Measurements from ENCODE around the gene SDSL.

Gene SDSL

DNA sequence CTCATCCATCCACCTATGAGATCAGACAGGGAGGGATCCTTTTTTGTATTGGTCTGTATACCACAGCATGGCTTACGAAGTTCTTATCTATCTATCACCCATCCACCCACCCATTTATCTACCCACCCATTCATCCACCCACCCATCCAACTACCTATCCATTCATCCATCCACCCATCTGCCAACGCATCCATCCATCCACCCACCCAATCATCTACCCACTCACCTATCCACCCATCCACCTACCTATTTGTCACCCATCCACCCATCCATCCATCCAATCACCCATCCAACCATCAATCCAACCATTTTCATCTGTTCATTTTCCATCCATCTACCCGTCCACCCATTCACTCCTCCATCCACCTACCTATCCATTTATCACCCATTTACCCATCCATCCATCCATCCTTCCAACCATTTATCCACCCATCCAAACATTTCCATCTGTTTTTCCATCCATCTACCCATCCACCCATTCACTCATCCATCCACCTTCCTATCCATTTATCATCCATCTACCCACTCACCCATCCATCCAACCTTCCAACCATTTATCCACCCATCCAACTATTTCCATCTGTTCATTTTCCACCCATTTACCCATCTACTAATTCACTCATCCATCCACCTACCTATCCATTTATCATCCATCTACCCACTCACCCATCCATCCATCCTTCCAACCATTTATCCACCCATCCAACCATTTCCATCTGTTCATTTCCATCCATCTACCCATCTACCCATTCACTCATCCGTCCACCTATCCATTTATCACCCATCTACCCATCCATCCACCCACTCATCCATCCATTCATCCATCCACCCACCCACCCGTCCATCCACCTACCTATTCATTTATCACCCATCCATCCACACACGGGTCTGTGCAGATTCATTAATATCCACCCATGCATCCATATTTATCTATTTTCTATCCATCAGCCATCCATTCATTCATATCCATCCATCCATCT lies 31.8 kb upstream of the SDSL start:
- no peak overlapping the region for H3K27ac ChIP-seq
- H3K4me3 ChIP-seq: no peak overlapping the region
- TF ChIP-seq, protein P1, sequence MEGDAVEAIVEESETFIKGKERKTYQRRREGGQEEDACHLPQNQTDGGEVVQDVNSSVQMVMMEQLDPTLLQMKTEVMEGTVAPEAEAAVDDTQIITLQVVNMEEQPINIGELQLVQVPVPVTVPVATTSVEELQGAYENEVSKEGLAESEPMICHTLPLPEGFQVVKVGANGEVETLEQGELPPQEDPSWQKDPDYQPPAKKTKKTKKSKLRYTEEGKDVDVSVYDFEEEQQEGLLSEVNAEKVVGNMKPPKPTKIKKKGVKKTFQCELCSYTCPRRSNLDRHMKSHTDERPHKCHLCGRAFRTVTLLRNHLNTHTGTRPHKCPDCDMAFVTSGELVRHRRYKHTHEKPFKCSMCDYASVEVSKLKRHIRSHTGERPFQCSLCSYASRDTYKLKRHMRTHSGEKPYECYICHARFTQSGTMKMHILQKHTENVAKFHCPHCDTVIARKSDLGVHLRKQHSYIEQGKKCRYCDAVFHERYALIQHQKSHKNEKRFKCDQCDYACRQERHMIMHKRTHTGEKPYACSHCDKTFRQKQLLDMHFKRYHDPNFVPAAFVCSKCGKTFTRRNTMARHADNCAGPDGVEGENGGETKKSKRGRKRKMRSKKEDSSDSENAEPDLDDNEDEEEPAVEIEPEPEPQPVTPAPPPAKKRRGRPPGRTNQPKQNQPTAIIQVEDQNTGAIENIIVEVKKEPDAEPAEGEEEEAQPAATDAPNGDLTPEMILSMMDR (IDR thresholded peaks at IDR 0.05): no peak
- no peak for DNase-seq (ENCODE audit: low spot score)

DNA sequence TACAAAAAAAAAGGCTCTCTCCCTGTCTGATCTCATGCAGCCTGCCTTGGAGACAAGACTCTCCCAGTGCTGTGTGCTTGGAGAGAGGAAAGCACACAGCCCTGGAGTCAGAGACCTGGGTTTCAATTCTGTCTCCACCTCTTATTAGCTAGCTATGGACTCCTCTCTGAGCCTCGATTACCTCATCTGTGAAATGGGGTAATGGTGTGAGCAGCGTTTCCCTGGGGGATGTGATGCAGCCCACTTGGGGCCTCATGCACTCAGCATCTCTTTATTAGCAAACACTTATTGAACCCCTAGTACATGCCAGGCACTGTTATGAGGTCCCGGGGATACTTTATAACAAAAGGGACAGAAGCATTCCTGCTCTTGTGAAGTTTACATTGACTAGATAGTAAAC lies 31.0 kb upstream of the SDSL start:
- DNase-seq (ENCODE audit: low spot score): no peak

DNA sequence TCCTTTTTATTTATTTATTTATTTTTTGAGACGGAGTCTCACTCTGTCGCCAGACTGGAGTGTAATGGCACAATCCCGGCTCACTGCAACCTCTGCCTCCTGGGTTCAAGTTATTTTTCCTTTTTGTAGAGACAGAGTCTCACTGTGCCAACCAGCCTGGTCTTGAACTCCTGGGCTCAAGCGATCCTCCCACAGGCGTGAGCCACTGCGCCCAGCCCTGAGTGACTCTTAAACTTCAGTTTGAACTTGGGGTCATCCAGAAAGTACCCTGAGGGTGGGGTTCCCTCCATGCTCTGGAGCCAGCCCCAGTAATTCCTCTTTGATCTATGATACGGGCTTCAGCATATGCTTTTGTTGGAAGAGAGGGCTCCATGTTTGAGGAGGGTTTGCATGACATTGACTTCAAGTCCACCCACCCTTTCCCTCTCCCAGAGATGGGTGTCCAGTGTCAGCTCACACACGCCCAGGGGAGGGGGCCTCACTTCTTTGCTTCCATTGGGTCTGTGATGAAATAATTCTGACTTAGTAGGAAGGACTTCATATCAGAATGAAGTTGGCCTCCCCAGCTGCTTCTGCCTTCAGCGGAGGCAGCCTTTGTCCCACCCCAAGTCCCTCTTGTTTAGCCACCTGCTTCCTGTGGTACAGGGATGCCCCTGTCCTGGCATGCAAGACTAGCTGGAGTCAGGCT lies 30.4 kb upstream of the SDSL start:
- Histone ChIP-seq H3K27ac (no peak overlapping the region), H3K4me3 (no peak overlapping the region)
- TF ChIP-seq, protein P1 (IDR thresholded peaks at IDR 0.05): no peak
- no peak for DNase-seq (ENCODE audit: low spot score)

More for the DNA sequence above, 31.0 kb upstream of the SDSL start:
- TF ChIP-seq, protein P1 (IDR thresholded peaks at IDR 0.05): no peak
- Histone ChIP-seq H3K4me3 (no peak overlapping the region), H3K27ac (no peak overlapping the region)

DNA sequence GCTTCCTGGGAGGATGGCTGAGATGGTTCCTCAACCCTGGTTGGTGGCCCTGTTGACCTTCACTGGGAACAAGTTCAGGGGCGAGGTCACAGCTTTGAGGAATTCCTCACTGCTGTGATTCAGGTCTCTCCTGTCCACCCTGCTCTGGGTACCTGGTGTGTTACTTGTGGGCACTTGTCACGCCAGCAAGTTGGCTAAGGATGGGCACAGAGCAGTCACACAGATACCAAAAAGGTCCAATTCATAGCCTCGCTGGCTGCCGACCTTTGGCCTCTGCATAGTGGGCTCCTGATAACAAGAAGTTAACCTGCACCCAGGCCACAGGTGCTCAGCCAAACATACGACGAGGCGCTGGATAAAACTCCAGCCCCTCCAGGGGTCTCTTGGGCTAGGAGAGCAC lies 29.7 kb upstream of the SDSL start:
- DNase-seq (ENCODE audit: low spot score): no peak
- no peak overlapping the region for H3K27ac ChIP-seq
- TF ChIP-seq, protein P1 (IDR thresholded peaks at IDR 0.05): no peak
- no peak overlapping the region for H3K4me3 ChIP-seq

DNA sequence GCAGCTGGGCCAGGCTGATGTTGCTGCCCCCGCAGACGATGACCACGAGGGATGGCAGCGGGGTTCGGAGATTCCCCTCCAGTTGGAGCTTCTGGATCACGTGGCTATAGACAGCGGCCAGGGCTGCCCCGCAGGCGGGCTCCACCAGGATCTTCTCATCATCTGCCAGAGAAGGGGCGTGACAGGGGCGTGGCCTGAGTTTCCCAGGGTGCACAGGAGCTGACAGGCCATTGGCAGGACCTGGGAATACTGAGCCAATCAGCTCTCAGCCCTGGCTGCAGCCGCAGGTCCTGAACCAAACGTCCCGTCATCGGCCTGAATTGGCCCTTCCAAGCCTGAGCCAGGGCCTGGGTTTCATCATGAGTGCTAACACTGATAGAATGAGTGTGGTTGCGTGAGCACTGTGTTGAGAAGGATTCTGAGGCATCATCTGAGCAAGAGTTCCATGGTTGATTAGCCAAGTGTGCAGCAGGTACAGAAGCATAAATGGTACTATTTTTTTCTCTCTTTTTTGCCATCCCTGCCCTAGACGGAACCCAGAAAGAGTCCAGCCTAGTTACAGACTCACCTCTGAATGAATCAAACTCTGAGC lies 29.1 kb upstream of the SDSL start:
- no peak for DNase-seq (ENCODE audit: low spot score)
- TF ChIP-seq, protein P1 (IDR thresholded peaks at IDR 0.05): no peak
- no peak overlapping the region for H3K4me3 ChIP-seq
- no peak overlapping the region for H3K27ac ChIP-seq

DNA sequence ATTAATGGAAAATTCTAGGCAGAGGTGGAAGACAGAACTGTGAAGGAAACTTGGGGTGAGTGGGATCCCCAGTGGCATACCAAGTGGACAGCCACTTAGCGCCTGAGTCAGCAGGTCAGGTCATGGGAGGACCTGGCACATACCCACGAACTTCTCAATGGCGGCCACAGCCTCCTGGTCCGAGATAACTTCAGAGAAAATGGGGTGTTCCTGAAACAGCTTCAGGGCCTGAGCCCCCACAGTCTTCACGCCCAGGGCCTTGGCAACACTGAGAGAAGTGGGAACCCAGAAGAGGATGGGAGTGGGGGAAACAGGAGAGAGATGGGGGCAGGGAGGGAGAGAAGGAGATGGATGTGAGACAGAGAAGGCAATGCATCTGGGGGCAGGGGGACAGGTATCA lies 28.4 kb upstream of the SDSL start:
- TF ChIP-seq, protein P1 (IDR thresholded peaks at IDR 0.05): no peak
- no peak overlapping the region for H3K4me3 ChIP-seq
- H3K27ac ChIP-seq: no peak overlapping the region
- no peak for DNase-seq (ENCODE audit: low spot score)
